ENCODE results near the gene ADGRV1.

GRCh38 chr5:90747693-90748092, 189.1 kb downstream of the ADGRV1 start:
- TF ChIP-seq RAD21 (IDR thresholded peaks at IDR 0.05; ENCODE audit: low read length), result no peak
- no peak for TF ChIP-seq JUND (IDR thresholded peaks at IDR 0.05)

All from SK-N-SH (cell line).